H1 (cell line): Measurements from ENCODE around the gene PHF14. TPM values are rescaled to one million over a fixed set of nuclear protein-coding genes. Genes with fewer than 3 reads are reported as not detected.

Experiments used
- CTCF ChIA-PET: fragments of 300-600 bp; sonication (Branson Sonifier 250); formaldehyde crosslinking; loops from one replicate; lab custom pipeline; 2021; ENCODE audit not compliant: partially characterized antibody; lab: Charles Lee
- POLR2A ChIA-PET: fragments of 300-600 bp; sonication (Branson Sonifier 250); formaldehyde crosslinking; loops from one replicate; lab custom pipeline; 2021; ENCODE audit warnings: inconsistent platforms; ENCODE audit not compliant: partially characterized antibody; lab: Charles Lee
- DNase-seq, 2 experiments: peaks; one replicate each; pipeline versions ENCODE4 v3.0.0 to v3.0.0-alpha.2; 2010 to 2022; ENCODE audit warnings: low spot score in 2 of 2, low read depth in 1 of 2, mixed read lengths in 1 of 2
- FAIRE-seq: peaks from 2 replicates; lab custom pipeline; 2011; peaks lifted over from hg19 to GRCh38; lab: Jason Lieb, UNC
- H2AFZ ChIP-seq: 2 replicates; pipeline ENCODE4 v1.8.1; 2012; ENCODE audit warnings: low read length, inconsistent platforms
- H2AK5ac ChIP-seq: 2 replicates; pipeline ENCODE4 v1.6.1; 2013; ENCODE audit warnings: low read depth, low read length
- H2BK120ac ChIP-seq: replicated peaks from 2 replicates; pipeline ENCODE3; 2013; ENCODE audit warnings: low read depth, low read length, inconsistent platforms
- H2BK12ac ChIP-seq: 2 replicates; pipeline ENCODE4 v1.6.1; 2013; ENCODE audit warnings: low read depth, low read length
- H2BK15ac ChIP-seq: 2 replicates; pipeline ENCODE4 v1.6.1; 2013; ENCODE audit warnings: low read length
- H2BK20ac ChIP-seq: 2 replicates; pipeline ENCODE4 v1.6.1; 2013; ENCODE audit warnings: low read length
- H2BK5ac ChIP-seq: 2 replicates; pipeline ENCODE4 v1.6.1; 2013; ENCODE audit warnings: low read depth, low read length
- H3K14ac ChIP-seq: 2 replicates; pipeline ENCODE4 v1.6.1; 2013; ENCODE audit warnings: inconsistent platforms; ENCODE audit not compliant: insufficient read length
- H3K18ac ChIP-seq: 2 replicates; pipeline ENCODE4 v1.6.1; 2013; ENCODE audit warnings: low read length; ENCODE audit errors: extremely low read depth
- H3K23ac ChIP-seq: 2 replicates; pipeline ENCODE4 v1.6.1; 2013; ENCODE audit warnings: inconsistent platforms; ENCODE audit not compliant: insufficient read length
- H3K23me2 ChIP-seq: 2 replicates; pipeline ENCODE4 v1.6.1; 2013; ENCODE audit warnings: low read depth, low read length
- H3K27ac ChIP-seq: 2 replicates; pipeline ENCODE4 v1.6.1; 2011; ENCODE audit warnings: low read depth, low read length, inconsistent platforms
- H3K27me3 ChIP-seq, 4 experiments: replicated peaks in 1 of 4; 1 replicate in 1 of 4; 2 replicates in 3 of 4; pipeline versions ENCODE4 v1.6.1 to v1.8.1; 2011 to 2013; ENCODE audit warnings: low read length in 3 of 4, mild to moderate bottlenecking in 3 of 4, inconsistent platforms in 2 of 4, mixed read lengths in 2 of 4, moderate library complexity in 1 of 4; ENCODE audit not compliant: control insufficient read depth in 3 of 4, insufficient read depth in 3 of 4; ENCODE audit errors: extremely low read depth in 1 of 4
- H3K36me3 ChIP-seq, 4 experiments: 2 replicates each; pipeline versions ENCODE4 v1.6.1 to v1.8.1; 2011 to 2013; ENCODE audit warnings: mild to moderate bottlenecking in 4 of 4, low read length in 3 of 4, moderate library complexity in 2 of 4, control low read depth in 1 of 4, inconsistent platforms in 1 of 4; ENCODE audit not compliant: insufficient read depth in 4 of 4, control insufficient read depth in 2 of 4
- H3K4ac ChIP-seq: replicated peaks from 2 replicates; pipeline ENCODE3; 2013; ENCODE audit warnings: low read length, low read depth, mixed read lengths, inconsistent platforms; ENCODE audit not compliant: insufficient read length
- H3K4me1 ChIP-seq, 4 experiments: replicated peaks in 1 of 4; 1 replicate in 1 of 4; 2 replicates in 3 of 4; pipeline versions ENCODE4 v1.6.1 to v1.8.1; 2011 to 2013; ENCODE audit warnings: low read length in 3 of 4, inconsistent platforms in 2 of 4, mixed read lengths in 1 of 4; ENCODE audit not compliant: insufficient read depth in 4 of 4, control insufficient read depth in 3 of 4
- H3K4me2 ChIP-seq, 2 experiments: 2 replicates each; pipeline versions ENCODE4 v1.6.1 to v1.8.1; 2011 to 2013; ENCODE audit warnings: low read depth in 2 of 2, low read length in 2 of 2, control low read depth in 1 of 2, inconsistent platforms in 1 of 2, mild to moderate bottlenecking in 1 of 2; ENCODE audit not compliant: insufficient read depth in 1 of 2
- H3K4me3 ChIP-seq, 4 experiments: fragments of 200-600, 300-600 bp in 1 of 4; sonication (generic), shearing (Covaris generic), sonication (Bioruptor Twin) in 1 of 4; 2 replicates each; pipeline versions ENCODE4 v1.5.1 to v1.8.1; 2011 to 2016; ENCODE audit warnings: low read length in 4 of 4, low read depth in 3 of 4, control low read depth in 2 of 4, inconsistent platforms in 2 of 4, mild to moderate bottlenecking in 2 of 4, mixed read lengths in 1 of 4, moderate library complexity in 1 of 4; ENCODE audit not compliant: insufficient read depth in 2 of 4; ENCODE audit errors: extremely low read depth in 1 of 4
- H3K56ac ChIP-seq: replicated peaks from 2 replicates; pipeline ENCODE3; 2013; ENCODE audit warnings: low read depth, mild to moderate bottlenecking, mixed read lengths, low read length, inconsistent platforms; ENCODE audit not compliant: insufficient read length
- H3K79me1 ChIP-seq: 2 replicates; pipeline ENCODE4 v1.6.1; 2013; ENCODE audit warnings: low read depth, low read length, control low read depth
- H3K79me2 ChIP-seq, 2 experiments: 2 replicates each; pipeline versions ENCODE4 v1.6.1 to v1.8.1; 2012 to 2013; ENCODE audit warnings: low read length in 2 of 2, mild to moderate bottlenecking in 2 of 2, inconsistent platforms in 1 of 2; ENCODE audit not compliant: insufficient read depth in 2 of 2, control insufficient read depth in 1 of 2
- H3K9ac ChIP-seq, 4 experiments: replicated peaks in 1 of 4; 1 replicate in 1 of 4; 2 replicates in 3 of 4; pipeline versions ENCODE4 v1.6.1 to v1.8.1; 2011 to 2013; ENCODE audit warnings: low read depth in 3 of 4, low read length in 3 of 4, control low read depth in 2 of 4, mild to moderate bottlenecking in 2 of 4, moderate library complexity in 2 of 4, inconsistent platforms in 1 of 4; ENCODE audit errors: extremely low read depth in 1 of 4
- H3K9me3 ChIP-seq, 2 experiments: 2 replicates each; pipeline versions ENCODE4 v1.6.1 to v1.8.1; 2012 to 2013; ENCODE audit warnings: mild to moderate bottlenecking in 2 of 2, moderate library complexity in 2 of 2, control low read depth in 1 of 2, inconsistent platforms in 1 of 2, low read depth in 1 of 2, low read length in 1 of 2, mixed read lengths in 1 of 2; ENCODE audit not compliant: insufficient read depth in 2 of 2
- H4K20me1 ChIP-seq, 2 experiments: replicated peaks in 1 of 2; 2 replicates each; pipeline versions ENCODE3 to v1.8.1; 2011 to 2013; ENCODE audit warnings: inconsistent platforms in 2 of 2, low read length in 2 of 2, mild to moderate bottlenecking in 1 of 2; ENCODE audit not compliant: insufficient read depth in 2 of 2, control insufficient read depth in 1 of 2
- H4K5ac ChIP-seq: 2 replicates; pipeline ENCODE4 v1.6.1; 2013; ENCODE audit warnings: low read length, low read depth, mixed read lengths, inconsistent platforms; ENCODE audit not compliant: insufficient read length
- H4K8ac ChIP-seq: 2 replicates; pipeline ENCODE4 v1.8.0; 2013; ENCODE audit warnings: mild to moderate bottlenecking, moderate library complexity, low read length, inconsistent platforms; ENCODE audit not compliant: insufficient read depth; ENCODE audit errors: extremely low read depth
- H4K91ac ChIP-seq: replicated peaks from 2 replicates; pipeline ENCODE3; 2013; ENCODE audit warnings: low read length, mixed read lengths, inconsistent platforms; ENCODE audit not compliant: insufficient read length
- CBX8 ChIP-seq: fragments of 300-800, 300-1000 bp; sonication (generic); IDR thresholded peaks from 2 replicates; pipeline ENCODE4 v1.7.1; 2016; ENCODE audit warnings: low read depth, low read length, borderline replicate concordance
- KDM1A ChIP-seq: fragments of 200-600, 300-600 bp; sonication (generic); IDR thresholded peaks from 2 replicates; pipeline ENCODE4 v1.7.1; 2016; ENCODE audit warnings: mild to moderate bottlenecking, low read length, borderline replicate concordance
- POLR2A ChIP-seq, 2 experiments: IDR thresholded peaks; 1 replicate in 1 of 2; 2 replicates in 1 of 2; pipeline ENCODE4 v1.6.1; 2011; ENCODE audit warnings: low read depth in 2 of 2, low read length in 2 of 2, mild to moderate bottlenecking in 2 of 2; ENCODE audit errors: control extremely low read depth in 1 of 2
- SIN3A ChIP-seq, 2 experiments: IDR thresholded peaks in 1 of 2; conservative IDR thresholded peaks in 1 of 2; 2 replicates each; pipeline ENCODE4 v1.6.1; 2011 to 2012; ENCODE audit warnings: low read length in 2 of 2, improper control_type of control experiment in 1 of 2, low read depth in 1 of 2, mild to moderate bottlenecking in 1 of 2
- SIX5 ChIP-seq: IDR thresholded peaks from 2 replicates; pipeline ENCODE4 v1.6.1; 2011; ENCODE audit warnings: mild to moderate bottlenecking, low read depth, low read length
- WGBS, 2 experiments: shearing (Covaris generic) in 1 of 2; methylation state at CpG; one replicate each; pipeline versions ENCODE4 v1.1.6 to v1.1.7; 2013 to 2015; ENCODE audit warnings: low lambda C conversion rate in 2 of 2, mixed read lengths in 2 of 2, inconsistent platforms in 1 of 2, low coverage in 1 of 2, missing lambda C conversion rate in 1 of 2; ENCODE audit not compliant: insufficient replicate concordance in 2 of 2, insufficient coverage in 1 of 2, insufficient read length in 1 of 2; ENCODE audit errors: extremely low coverage in 1 of 2, missing lambda C conversion rate in 1 of 2; 5-methylcytosine and 5-hydroxymethylcytosine counted together
- polyA plus RNA-seq, 7 experiments: library from polyadenylated mRNA; depleted of rRNA in 3 of 7; stranded (reverse) in 5 of 7; unstranded in 2 of 7; fragments of >200 nt in 5 of 7; fragments of 200-250 nt in 2 of 7; gene quantifications; 1 replicate in 5 of 7; 2 replicates in 1 of 7; 4 replicates in 1 of 7; pipeline versions ENCODE4 v1.2.1 to v1.2.3, GENCODE V29; 2011 to 2013; ENCODE audit warnings: missing spikeins in 2 of 7, mixed read lengths in 2 of 7
- total RNA-seq: library from RNA; stranded (reverse); fragmentation: NEBNext Ultra II Directional; extraction: Animal tissue kit (Norgen Biotek cat#: 25700); gene quantifications from 2 replicates; pipeline ENCODE4 v1.2.1, GENCODE V29; 2021

The PHF14 gene
- total and polyA plus RNA-seq, 2 of the 8 experiments (the other 6 are each of a cell fraction or from before 2014, with no cell fraction given) = 17.9 to 70.6 TPM

GRCh38 chr7:10939237-10939910, 34.3 kb upstream of the PHF14 start:
- no peak overlapping the region for H2BK20ac ChIP-seq
- H3K27ac ChIP-seq = peak overlapping the region; percentile 99
- peak overlapping the region; percentile 86 to 100 (median 99) for H3K9ac ChIP-seq
- H4K8ac ChIP-seq = peak overlapping the region; percentile 92; the same call in 1 of the 2 replicates
- no peak overlapping the region for H2BK120ac ChIP-seq
- no peaks in the 10 kb centered on the region for H3K27me3 ChIP-seq
- peak overlapping the region; percentile 56; the same call in 1 of the 2 replicates for H2BK12ac ChIP-seq
- peaks cover 2% of the 10 kb centered on the region in 2 experiments for H4K20me1 ChIP-seq
- POLR2A ChIA-PET = interaction anchor here (0.8 to 7.4 kb wide), 13 partner anchors 10 to 254 kb away, joined by 3 to 60 read pairs (median 4); partner anchors contain the start of gene PHF14
- H3K4me1 ChIP-seq = peaks cover 0 to 8% (median 4%) of the 10 kb centered on the region in 4 experiments; a peak in 2 of 7 replicates
- H3K79me2 ChIP-seq = peaks cover 10 to 49% of the 10 kb centered on the region in 2 experiments
- WGBS, 2 experiments = 2% methylated on average over 18 of the region's 18 CpGs; no CpG with 5 or more reads in 1 of the 2 experiments
- no peak overlapping the region for H2BK15ac ChIP-seq
- no peaks in the 10 kb centered on the region for H3K23me2 ChIP-seq
- H4K5ac ChIP-seq = peak overlapping the region; percentile 92
- H3K23ac ChIP-seq = no peak overlapping the region
- H2BK5ac ChIP-seq = peak overlapping the region; percentile 99
- peak overlapping the region; percentile 63 to 81 for H3K4me2 ChIP-seq
- H3K4me3 ChIP-seq = peak overlapping the region; percentile 80 to 100 (median 96)
- no peak for TF ChIP-seq CBX8
- peak in 1 of 2 experiments; percentile 85; a peak in 2 of 4 replicates for TF ChIP-seq SIN3A (conservative IDR thresholded peaks at IDR 0.05 in 1 of 2, IDR thresholded peaks at IDR 0.05 in 1 of 2; ENCODE audit: low read depth in 1 of 2, low read length in 2 of 2)
- no peak for TF ChIP-seq POLR2A (IDR thresholded peaks at IDR 0.05; ENCODE audit: control extremely low read depth in 1 of 2, low read depth in 2 of 2, low read length in 2 of 2)
- TF ChIP-seq SIX5 = no peak
- no peak for TF ChIP-seq KDM1A
- TF ChIP-seq, all 59 proteins: peak for 1
- CTCF ChIA-PET = no interaction called here
- H3K18ac ChIP-seq = peak overlapping the region; percentile 56; the same call in 1 of the 2 replicates
- H3K56ac ChIP-seq = peak overlapping the region; percentile 74
- no peak overlapping the region for H3K14ac ChIP-seq
- peaks cover 2 to 39% (median 20%) of the 10 kb centered on the region in 4 experiments; a peak in 6 of 8 replicates for H3K36me3 ChIP-seq
- H3K79me1 ChIP-seq = no peaks in the 10 kb centered on the region; the same call in 1 of the 2 replicates
- H2AFZ ChIP-seq = 0 out of 2 replicates have a peak overlapping the region, but pooled peaks have one; percentile 52
- peak overlapping the region; percentile 55 for H3K4ac ChIP-seq
- FAIRE-seq (no peak), DNase-seq (no peak)
- H2AK5ac ChIP-seq = peak overlapping the region; percentile 18; the same call in 1 of the 2 replicates
- H4K91ac ChIP-seq = peak overlapping the region; percentile 82
- H3K9me3 ChIP-seq = no peaks in the 10 kb centered on the region
